Mucosa of rectum (tissue), 2 donors: ENCODE measurements around the gene RREB1.

Experiments used
- H3K27ac ChIP-seq, 2 donors: one replicate each; pipeline ENCODE4 v1.7.0; 2013; ENCODE audit warnings: inconsistent platforms in 2 of 2, low read depth in 2 of 2, low read length in 2 of 2
- H3K27me3 ChIP-seq, 2 donors: one replicate each; pipeline ENCODE4 v1.7.0; 2013; ENCODE audit warnings: low read length in 2 of 2; ENCODE audit not compliant: control insufficient read depth in 2 of 2, insufficient read depth in 2 of 2
- H3K36me3 ChIP-seq, 2 donors: one replicate each; pipeline ENCODE4 v1.7.0; 2013; ENCODE audit warnings: low read length in 2 of 2; ENCODE audit not compliant: control insufficient read depth in 2 of 2, insufficient read depth in 2 of 2
- H3K4me1 ChIP-seq, 2 donors: one replicate each; pipeline ENCODE4 v1.7.0; 2013; ENCODE audit warnings: low read length in 2 of 2, mild to moderate bottlenecking in 1 of 2; ENCODE audit not compliant: control insufficient read depth in 2 of 2, insufficient read depth in 2 of 2
- H3K4me3 ChIP-seq, 2 donors: one replicate each; pipeline ENCODE4 v1.7.0; 2013; ENCODE audit warnings: low read length in 2 of 2
- H3K9ac ChIP-seq, 2 donors: one replicate each; pipeline ENCODE4 v1.7.0; 2013; ENCODE audit warnings: low read length in 2 of 2, low read depth in 1 of 2, mild to moderate bottlenecking in 1 of 2
- H3K9me3 ChIP-seq, 2 donors: one replicate each; pipeline ENCODE4 v1.7.0; 2013; ENCODE audit warnings: low read length in 2 of 2; ENCODE audit not compliant: control insufficient read depth in 2 of 2
- donor health status: healthy.
- donor health status: Normal muscosa, but diverticular disease.

RREB1 gene

DNA sequence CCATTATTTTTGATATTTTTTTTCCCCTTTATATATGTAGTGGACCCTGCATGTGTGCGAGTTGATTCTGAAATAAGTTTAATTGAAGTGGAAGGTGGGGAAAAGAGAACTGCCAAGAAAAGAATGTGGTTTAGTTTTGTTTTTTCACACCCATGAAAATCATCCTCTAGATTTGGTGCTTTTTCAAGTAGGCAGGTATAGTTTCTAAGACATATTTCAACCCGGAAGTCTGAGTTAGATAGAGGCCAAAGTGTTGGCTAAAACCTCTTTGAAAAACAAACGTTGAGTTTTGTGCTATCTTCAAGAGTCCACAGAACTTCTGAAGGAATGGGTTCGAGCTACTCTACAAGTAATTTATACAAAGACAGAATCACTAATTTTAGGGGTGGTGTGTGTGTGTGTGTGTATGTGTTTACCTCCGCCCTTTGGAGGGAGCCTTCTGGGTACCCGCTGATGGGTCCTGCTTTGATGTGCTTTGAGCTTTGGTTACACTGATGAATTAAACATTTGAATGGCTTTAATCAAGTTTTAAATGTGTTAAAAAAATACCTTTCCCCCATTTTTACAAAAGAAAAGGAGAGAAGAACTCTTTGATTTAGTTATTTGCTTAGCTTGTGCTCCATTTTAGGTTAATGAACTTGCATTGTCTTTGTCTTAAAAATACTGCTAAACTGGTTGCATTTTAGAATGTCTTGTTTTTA lies 2.5 kb downstream of the RREB1 start:
- peak overlapping the region in 1 of 2 donors; percentile 94 for H3K4me3 ChIP-seq
- H3K9me3 ChIP-seq = no peaks in the 10 kb centered on the region
- H3K27ac ChIP-seq = peak overlapping the region in 1 of 2 donors; percentile 93
- H3K36me3 ChIP-seq = no peaks in the 10 kb centered on the region
- no peaks in the 10 kb centered on the region for H3K27me3 ChIP-seq
- peaks cover 37 to 48% of the 10 kb centered on the region in 2 donors for H3K4me1 ChIP-seq
- H3K9ac ChIP-seq = peak overlapping the region; percentile 60 to 94

DNA sequence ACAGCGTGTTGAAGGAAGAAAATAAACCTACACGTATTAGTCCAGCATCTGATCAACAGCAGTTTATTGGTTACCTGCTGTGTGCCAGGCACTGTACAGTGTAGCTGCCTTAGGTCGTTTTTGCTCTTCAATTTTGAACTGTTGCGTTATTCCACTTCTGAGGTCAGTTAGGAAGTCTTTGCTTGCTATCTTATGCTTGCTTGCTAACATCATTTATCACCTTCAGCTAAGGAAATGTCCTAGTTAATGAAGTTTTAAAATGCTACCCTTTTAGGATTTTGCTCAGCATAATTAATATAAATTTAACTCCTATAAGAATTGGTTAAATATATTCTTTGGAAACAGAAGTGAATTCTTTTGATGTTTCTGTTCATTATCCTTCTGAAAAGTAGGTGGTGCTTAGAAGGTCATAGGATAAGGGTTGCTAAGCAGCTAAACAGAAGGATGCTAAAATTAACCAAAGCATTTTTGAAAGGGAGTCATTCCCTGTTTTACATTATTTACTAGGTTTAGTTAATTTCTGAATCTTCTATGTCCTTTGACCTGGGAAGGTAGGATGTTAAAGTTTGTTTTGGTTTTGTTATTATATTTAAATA lies 3.4 kb downstream of the RREB1 start:
- no peaks in the 10 kb centered on the region for H3K36me3 ChIP-seq
- no peaks in the 10 kb centered on the region for H3K27me3 ChIP-seq
- no peak overlapping the region for H3K4me3 ChIP-seq
- no peaks in the 10 kb centered on the region for H3K9me3 ChIP-seq
- peaks cover 44 to 58% of the 10 kb centered on the region in 2 donors for H3K4me1 ChIP-seq
- no peak overlapping the region for H3K27ac ChIP-seq
- H3K9ac ChIP-seq = no peak overlapping the region

DNA sequence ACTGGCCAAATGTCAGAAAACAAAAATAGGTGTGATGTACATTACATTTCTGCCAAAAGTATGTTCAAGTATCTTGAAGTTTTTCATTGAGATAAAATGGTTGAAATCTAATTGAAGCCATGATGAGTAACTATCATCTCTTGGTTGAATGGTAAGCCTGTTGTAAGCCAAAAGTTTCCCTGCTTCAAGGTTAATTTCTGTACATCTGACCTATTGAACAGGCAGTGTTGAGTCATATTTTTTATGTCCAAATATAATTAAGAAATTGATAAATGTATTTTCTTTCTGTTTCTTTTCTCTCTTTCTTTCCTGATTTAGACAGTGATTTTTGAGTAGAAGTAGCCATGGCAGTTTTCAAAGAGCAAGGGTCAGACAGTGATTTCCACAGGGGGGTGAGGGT lies 4.4 kb downstream of the RREB1 start:
- peak overlapping the region; percentile 38 to 41 for H3K9ac ChIP-seq
- peak overlapping the region; percentile 63 to 73 for H3K27ac ChIP-seq
- H3K36me3 ChIP-seq = no peaks in the 10 kb centered on the region
- peak overlapping the region; percentile 18 to 57 for H3K4me3 ChIP-seq
- H3K27me3 ChIP-seq = no peaks in the 10 kb centered on the region
- H3K9me3 ChIP-seq = no peaks in the 10 kb centered on the region
- peaks cover 41 to 56% of the 10 kb centered on the region in 2 donors for H3K4me1 ChIP-seq

DNA sequence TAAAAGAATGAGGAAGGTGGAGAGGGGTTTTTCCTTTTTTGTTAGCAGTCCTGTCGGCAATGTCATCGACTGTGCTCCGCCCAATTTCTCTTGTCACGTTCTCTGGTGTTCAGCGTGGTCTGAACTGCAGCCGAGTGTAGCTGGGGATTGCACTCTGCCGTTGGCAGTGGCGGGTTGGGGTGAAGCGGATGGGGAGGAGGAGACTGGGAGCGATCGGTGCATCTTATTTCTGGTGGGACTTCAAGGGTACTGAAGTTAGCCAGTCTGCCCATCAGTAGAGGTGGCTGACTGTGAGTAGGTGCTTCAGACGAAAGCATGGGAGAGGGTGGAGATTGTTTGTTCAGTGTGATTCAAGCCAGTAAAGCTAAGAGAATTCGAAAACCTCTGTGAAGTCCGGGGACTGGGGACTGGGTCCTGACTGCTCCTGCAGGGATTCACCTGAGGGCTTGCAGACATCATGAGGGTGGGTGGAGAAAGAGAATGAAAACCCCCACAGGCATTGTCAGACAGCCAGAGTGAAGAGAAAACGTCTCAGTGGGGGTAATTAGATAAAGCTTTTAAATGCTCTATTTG lies 5.1 kb downstream of the RREB1 start:
- peak overlapping the region; percentile 63 to 73 for H3K27ac ChIP-seq
- H3K4me3 ChIP-seq = peak overlapping the region; percentile 18 to 57
- H3K9me3 ChIP-seq = no peaks in the 10 kb centered on the region
- no peaks in the 10 kb centered on the region for H3K36me3 ChIP-seq
- no peaks in the 10 kb centered on the region for H3K27me3 ChIP-seq
- peak overlapping the region; percentile 3 to 38 for H3K9ac ChIP-seq
- H3K4me1 ChIP-seq = peaks cover 41 to 56% of the 10 kb centered on the region in 2 donors

DNA sequence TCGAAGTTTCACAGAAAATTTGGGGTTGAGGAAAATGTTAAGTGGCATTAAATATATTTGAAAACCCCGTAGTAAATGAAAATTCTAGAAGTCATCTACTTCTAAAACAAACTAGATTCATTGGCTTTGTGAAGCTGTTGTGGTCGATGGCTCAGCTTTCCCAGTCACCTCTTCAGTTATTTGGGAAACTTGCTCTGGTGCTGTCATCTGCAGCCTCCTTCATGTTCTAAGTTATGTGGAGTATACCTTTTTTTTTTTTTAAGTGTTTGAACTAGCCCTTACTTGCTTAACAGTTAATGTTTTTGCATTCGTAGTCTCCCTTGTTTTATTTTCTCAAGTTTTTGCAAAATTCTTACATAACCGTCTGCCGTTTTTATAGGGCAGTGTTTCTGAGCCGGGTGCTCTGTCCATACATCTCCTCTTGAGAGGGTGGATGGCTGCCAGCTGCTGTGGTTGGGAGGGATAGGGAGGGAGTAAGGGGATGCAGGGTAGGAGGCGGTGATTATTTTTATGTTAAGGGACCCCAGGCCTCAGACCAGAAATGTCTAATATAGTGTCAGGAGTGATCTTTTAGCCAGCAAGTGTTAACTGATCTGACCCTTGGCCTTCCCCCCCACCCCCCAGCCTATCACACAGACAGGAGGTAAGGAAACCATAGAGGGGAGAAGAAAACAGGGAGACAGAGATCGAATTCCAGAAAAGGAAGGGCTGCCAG lies 7.1 kb downstream of the RREB1 start:
- H3K4me3 ChIP-seq = peak overlapping the region; percentile 34 to 53
- peak overlapping the region; percentile 44 to 74 for H3K9ac ChIP-seq
- H3K36me3 ChIP-seq = no peaks in the 10 kb centered on the region
- H3K27ac ChIP-seq = peak overlapping the region; percentile 81 to 82
- no peaks in the 10 kb centered on the region for H3K9me3 ChIP-seq
- peaks cover 40 to 60% of the 10 kb centered on the region in 2 donors for H3K4me1 ChIP-seq
- no peaks in the 10 kb centered on the region for H3K27me3 ChIP-seq

DNA sequence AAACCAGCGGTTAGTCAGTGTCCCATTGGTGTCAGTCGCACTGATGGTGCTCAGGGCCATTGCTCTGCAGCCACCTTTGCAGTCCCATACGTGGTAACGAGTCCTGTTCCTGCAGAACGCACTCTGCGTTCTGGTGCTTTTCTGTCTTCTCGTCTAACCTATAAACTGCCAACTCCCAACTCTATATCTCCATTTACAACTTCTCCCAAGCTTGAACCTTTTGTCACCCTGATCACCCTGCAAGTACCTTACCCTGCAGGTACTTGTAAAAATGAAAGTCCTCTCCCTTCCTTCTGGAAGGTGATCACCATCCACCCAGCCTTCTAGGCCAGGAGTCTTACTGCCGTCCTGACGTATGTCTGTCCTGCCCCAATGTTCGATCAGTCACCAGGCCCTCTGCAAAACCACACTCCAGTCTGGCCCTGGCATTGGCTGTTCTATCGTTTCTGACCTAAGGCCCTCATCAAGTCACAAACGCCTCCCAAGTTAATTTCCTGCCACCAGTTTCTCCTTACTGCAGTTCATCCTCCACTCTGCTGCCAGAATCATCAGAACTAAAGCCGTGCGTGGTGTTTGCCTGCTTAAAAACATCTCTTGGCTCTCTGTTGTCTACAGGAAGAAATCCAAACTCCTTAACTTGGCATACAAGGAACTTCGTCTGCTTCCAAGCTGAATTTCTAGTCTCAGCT lies 7.9 kb downstream of the RREB1 start:
- Histone ChIP-seq H3K36me3 (no peaks in the 10 kb centered on the region), H3K27me3 (no peaks in the 10 kb centered on the region), H3K9ac (peak overlapping the region; percentile 44 to 74), H3K4me3 (peak overlapping the region; percentile 34 to 53), H3K27ac (peak overlapping the region; percentile 81 to 82), H3K4me1 (peaks cover 35 to 59% of the 10 kb centered on the region in 2 donors), H3K9me3 (no peaks in the 10 kb centered on the region)

DNA sequence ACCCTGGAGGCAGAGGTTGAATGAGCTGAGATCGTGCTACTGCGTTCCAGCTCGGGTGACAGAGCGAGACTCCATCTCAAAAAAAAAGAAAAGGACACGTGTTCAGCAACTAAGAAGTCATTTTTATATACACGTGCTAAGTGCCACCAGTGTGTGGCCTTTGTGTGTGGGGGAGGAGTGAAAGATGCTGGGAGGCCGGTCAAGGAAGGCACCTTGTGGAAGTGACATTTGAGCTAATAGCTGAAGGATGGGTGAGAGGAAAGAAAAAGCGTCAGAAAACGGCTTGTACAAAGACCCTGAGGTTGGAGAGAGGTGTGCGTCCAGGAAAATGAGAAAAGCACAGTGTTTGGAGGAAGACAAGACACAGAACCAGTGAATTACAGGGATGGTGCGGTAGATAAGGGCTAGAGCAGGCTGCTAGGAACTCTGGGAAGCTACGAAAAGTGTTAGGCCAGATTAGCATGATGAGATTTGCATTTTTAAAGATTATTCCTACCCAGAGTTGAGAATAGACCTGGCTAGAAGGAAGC lies 11.6 kb downstream of the RREB1 start:
- Histone ChIP-seq H3K9ac (peak overlapping the region in 1 of 2 donors; percentile 64), H3K4me1 (peaks cover 22 to 31% of the 10 kb centered on the region in 2 donors)

DNA sequence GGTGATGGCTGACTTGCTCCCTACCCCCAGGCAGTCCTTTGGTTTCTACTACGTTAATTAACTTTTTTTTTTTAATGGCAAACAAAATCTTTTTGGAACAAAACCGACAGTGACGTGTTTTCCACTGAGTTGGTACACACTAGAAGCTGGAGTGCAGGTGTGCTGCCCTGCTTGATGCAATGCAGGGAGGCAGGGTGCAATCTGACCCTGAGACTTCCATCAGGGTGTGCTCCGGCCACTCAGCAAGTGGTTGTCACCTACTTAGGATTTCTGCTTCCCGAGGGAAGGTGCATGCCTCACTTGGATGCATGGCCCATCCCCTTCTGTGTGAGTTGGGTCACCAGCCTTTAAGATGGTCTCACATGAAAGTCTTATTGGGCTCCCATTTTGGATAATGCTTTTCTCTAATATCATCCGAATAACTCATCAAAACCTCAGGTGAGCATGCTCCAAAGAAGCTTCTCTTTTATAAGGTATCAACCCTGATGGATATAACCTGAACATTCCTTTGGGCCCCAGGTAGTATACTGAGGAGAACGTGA lies 14.0 kb downstream of the RREB1 start:
- Histone ChIP-seq H3K4me1 (peaks cover 7% of the 10 kb centered on the region in 2 donors), H3K36me3 (peaks cover 2 to 9% of the 10 kb centered on the region in 2 donors), H3K4me3 (no peak overlapping the region), H3K9me3 (no peaks in the 10 kb centered on the region), H3K27me3 (no peaks in the 10 kb centered on the region), H3K27ac (no peak overlapping the region), H3K9ac (no peak overlapping the region)

More for the DNA sequence above, 11.6 kb downstream of the RREB1 start:
- Histone ChIP-seq H3K27ac (peak overlapping the region in 1 of 2 donors; percentile 54), H3K36me3 (peaks cover 2 to 3% of the 10 kb centered on the region in 2 donors), H3K4me3 (no peak overlapping the region), H3K27me3 (no peaks in the 10 kb centered on the region), H3K9me3 (no peaks in the 10 kb centered on the region)

DNA sequence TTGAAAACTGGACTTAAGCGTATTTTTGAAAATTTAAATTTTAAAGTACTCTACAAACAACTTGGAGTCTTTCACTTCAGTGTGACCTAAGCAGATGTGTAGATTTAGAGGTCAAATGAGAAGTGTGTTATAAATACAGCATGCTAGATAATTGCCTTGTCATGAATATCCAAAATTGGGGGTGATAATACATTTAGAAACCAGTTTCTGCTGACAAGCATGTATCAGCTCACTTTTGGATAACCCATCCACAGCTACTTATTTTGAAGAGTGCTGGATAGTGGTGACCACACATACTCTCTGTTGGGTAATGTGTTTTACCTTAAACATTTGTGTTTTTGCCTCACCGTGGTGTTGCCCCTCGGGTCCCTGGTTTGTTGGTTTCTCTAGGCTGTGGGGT lies 14.9 kb downstream of the RREB1 start:
- Histone ChIP-seq H3K9ac (no peak overlapping the region), H3K9me3 (no peaks in the 10 kb centered on the region), H3K4me3 (no peak overlapping the region), H3K4me1 (peaks cover 7 to 9% of the 10 kb centered on the region in 2 donors), H3K27me3 (no peaks in the 10 kb centered on the region), H3K27ac (no peak overlapping the region), H3K36me3 (peaks cover 2 to 10% of the 10 kb centered on the region in 2 donors)
